Stimulated activated CD4-positive, alpha-beta T cell treated with anti-CD3 and anti-CD28 coated beads, Interleukin-1b, Interleukin-23, amount 100 ng/mL, for 1 hour (primary cell): Measurements from ENCODE around the gene VPS39.

Experiments used
- DNase-seq, 2 donors: peaks; one replicate each; pipeline ENCODE4 v3.0.0-alpha.2; 2020; ENCODE audit warnings: low read depth in 2 of 2

The VPS39 gene

GRCh38 chr15:42201801-42202200 lies 6.3 kb downstream of the VPS39 start:
- no peak for DNase-seq

GRCh38 chr15:42199126-42199525 lies 9.0 kb downstream of the VPS39 start:
- DNase-seq, result no peak

GRCh38 chr15:42198516-42198915 lies 9.6 kb downstream of the VPS39 start:
- DNase-seq, result no peak

- DNase-seq, result no peak
These were observed 13.6 kb downstream of the VPS39 start for GRCh38 chr15:42194513-42194912.

- no peak for DNase-seq
These were observed 14.7 kb downstream of the VPS39 start for GRCh38 chr15:42193383-42193782.

GRCh38 chr15:42191610-42192346 lies 16.3 kb downstream of the VPS39 start:
- no peak for DNase-seq

- DNase-seq, result no peak
These were observed 17.7 kb downstream of the VPS39 start for GRCh38 chr15:42190370-42190769.

- no peak for DNase-seq
These were observed 22.3 kb downstream of the VPS39 start for GRCh38 chr15:42185801-42186200.

- no peak for DNase-seq
These were observed 23.4 kb downstream of the VPS39 start for GRCh38 chr15:42184736-42185135.

GRCh38 chr15:42184296-42184695 lies 23.8 kb downstream of the VPS39 start:
- no peak for DNase-seq

- no peak for DNase-seq
These were observed 25.1 kb downstream of the VPS39 start for GRCh38 chr15:42182961-42183360.

GRCh38 chr15:42182328-42182886 lies 25.7 kb downstream of the VPS39 start:
- DNase-seq, result no peak

- no peak for DNase-seq
These were observed 30.0 kb downstream of the VPS39 start for GRCh38 chr15:42178056-42178455.

GRCh38 chr15:42175671-42176070 lies 32.4 kb downstream of the VPS39 start:
- DNase-seq, result no peak

GRCh38 chr15:42172475-42172874 lies 35.6 kb downstream of the VPS39 start:
- DNase-seq, result no peak

- no peak for DNase-seq
These were observed 36.3 kb downstream of the VPS39 start for GRCh38 chr15:42171795-42172194.

GRCh38 chr15:42171122-42171521 lies 37.0 kb downstream of the VPS39 start:
- DNase-seq, result no peak

GRCh38 chr15:42166225-42166940 lies 41.7 kb downstream of the VPS39 start:
- DNase-seq, result no peak

- DNase-seq, result no peak
These were observed 43.0 kb downstream of the VPS39 start for GRCh38 chr15:42165106-42165505.

- no peak for DNase-seq
These were observed 44.1 kb downstream of the VPS39 start for GRCh38 chr15:42163947-42164550.

GRCh38 chr15:42163291-42163690 lies 44.8 kb downstream of the VPS39 start:
- no peak for DNase-seq

- no peak for DNase-seq
These were observed 48.0 kb downstream of the VPS39 start for GRCh38 chr15:42160136-42160535.
